Pulmonary artery endothelial cell (primary cell): ENCODE data around the gene CENPS. TPM values are rescaled to one million over a fixed set of nuclear protein-coding genes. Genes with fewer than 3 reads are reported as not detected.
"Not testable (repeated sequence)": the region's sequence is repeated elsewhere in the genome, so short reads cannot be mapped to it uniquely, and the experiment has no call there.

Experiments
- DNase-seq: peaks from one replicate; pipeline ENCODE4 v3.0.0-alpha.2; 2011; ENCODE audit warnings: low read depth, low spot score
- total RNA-seq: library from RNA; depleted of rRNA; stranded (reverse); fragments of >200 nt; gene quantifications from 2 replicates; pipeline ENCODE4 v1.2.3, GENCODE V29; 2014

Gene CENPS
- total RNA-seq, 1 donor from 2014 or later: 13.8 TPM

- no peak for DNase-seq
Observed at GRCh38 chr1:10419351-10419750, 10.9 kb upstream of the CENPS start.

- DNase-seq: no peak
Observed at GRCh38 chr1:10421637-10422036, 8.6 kb upstream of the CENPS start.

- DNase-seq: no peak
Observed at GRCh38 chr1:10424034-10424433, 6.2 kb upstream of the CENPS start.

GRCh38 chr1:10424651-10425050 is 5.6 kb upstream of the CENPS start:
- no peak for DNase-seq

- not testable (repeated sequence) for DNase-seq
Observed at GRCh38 chr1:10425826-10426534, 4.3 kb upstream of the CENPS start.

- DNase-seq: not testable (repeated sequence)
Observed at GRCh38 chr1:10426535-10426848, 3.7 kb upstream of the CENPS start.

- DNase-seq: no peak
Observed at GRCh38 chr1:10428984-10429383, 1.2 kb upstream of the CENPS start.

- peak; percentile 66 for DNase-seq
Observed at GRCh38 chr1:10429868-10430215, 391 bp upstream of the CENPS start.

GRCh38 chr1:10431070-10431730 is 967 bp downstream of the CENPS start:
- DNase-seq: no peak

GRCh38 chr1:10432910-10433700 is 2.9 kb downstream of the CENPS start:
- no peak for DNase-seq

GRCh38 chr1:10433790-10434189 is 3.6 kb downstream of the CENPS start:
- no peak for DNase-seq

- DNase-seq: no peak
Observed at GRCh38 chr1:10434590-10434989, 4.4 kb downstream of the CENPS start.

- DNase-seq: no peak
Observed at GRCh38 chr1:10437052-10437451, 6.8 kb downstream of the CENPS start.

GRCh38 chr1:10438677-10439163 is 8.5 kb downstream of the CENPS start:
- no peak for DNase-seq

GRCh38 chr1:10440305-10440704 is 10.1 kb downstream of the CENPS start:
- no peak for DNase-seq

GRCh38 chr1:10440794-10441193 is 10.6 kb downstream of the CENPS start:
- DNase-seq: no peak

- DNase-seq: no peak
Observed at GRCh38 chr1:10444248-10444647, 14.0 kb downstream of the CENPS start.

- no peak for DNase-seq
Observed at GRCh38 chr1:10444795-10445397, 14.7 kb downstream of the CENPS start.

- no peak for DNase-seq
Observed at GRCh38 chr1:10446790-10447422, 16.7 kb downstream of the CENPS start.

- DNase-seq: no peak
Observed at GRCh38 chr1:10449751-10450150, 19.5 kb downstream of the CENPS start, which contains the start of gene CORT. Gene CORT (plus strand): TSS chr1:10450031. CDS start chr1:10450224, 193 bp downstream.

- DNase-seq: no peak
Observed at GRCh38 chr1:10450156-10450814, 20.1 kb downstream of the CENPS start.
